SH-SY5Y (cell line): ENCODE data around the gene RFC2.

Experiments
- GATA2 ChIP-seq: IDR thresholded peaks from 2 replicates; pipeline ENCODE4 v1.6.1; 2011; ENCODE audit warnings: mild to moderate bottlenecking, low read depth, low read length
- GATA3 ChIP-seq: IDR thresholded peaks from 2 replicates; pipeline ENCODE4 v1.6.1; 2011; ENCODE audit warnings: low read depth, mild to moderate bottlenecking, low read length, moderate library complexity

DNA sequence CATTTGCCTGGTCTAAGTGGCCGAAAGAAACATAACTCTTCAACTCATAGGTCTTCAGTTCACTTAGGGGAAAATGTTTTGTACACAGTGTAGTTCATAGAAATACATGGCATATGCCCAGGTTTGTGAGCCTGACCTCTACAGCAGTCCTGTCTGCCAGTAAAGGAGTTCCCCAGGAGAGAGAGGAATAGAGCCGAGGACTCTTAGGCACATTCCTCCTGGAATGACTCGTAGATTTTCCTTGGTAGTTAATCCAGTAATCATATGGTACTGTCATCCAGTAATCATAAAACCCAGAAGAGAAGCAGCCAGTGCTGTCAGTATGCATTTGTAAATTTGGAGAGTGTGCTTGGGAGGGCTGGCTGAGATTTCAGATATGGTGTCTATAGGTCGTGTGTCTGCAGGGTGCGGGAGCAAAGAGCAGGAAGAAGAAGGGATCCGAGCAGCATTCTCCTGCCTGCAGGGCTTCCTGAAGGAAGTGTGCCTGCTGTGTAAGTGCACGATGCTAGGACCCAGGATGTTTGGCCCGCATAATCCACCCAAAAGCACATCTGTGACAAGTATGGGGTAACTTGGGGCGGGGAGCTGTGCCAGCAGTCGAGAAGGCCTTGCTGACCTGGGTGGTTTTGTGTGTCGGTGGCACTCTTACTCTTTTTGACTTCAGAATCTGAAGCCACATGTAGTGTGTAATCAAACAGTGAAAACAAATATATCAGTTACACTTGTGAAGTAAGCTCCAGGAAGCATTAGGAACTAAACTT, 66.1 kb downstream of the RFC2 start:
- TF ChIP-seq GATA2 (no peak), GATA3 (no peak)
